NCI-H748 (cell line): Measurements from ENCODE around the gene CDK14.
"Not testable (repeated sequence)": the region's sequence is repeated elsewhere in the genome, so short reads cannot be mapped to it uniquely, and the experiment has no call there.

Experiments
- DNase-seq: peaks from one replicate; lab custom pipeline; 2025; ENCODE audit not compliant: unreplicated experiment; lab: John Stamatoyannopoulos, UW

The CDK14 gene

GRCh38 chr7:90777041-90777440 is 180.9 kb downstream of the CDK14 start:
- DNase-seq: no peak

DNA sequence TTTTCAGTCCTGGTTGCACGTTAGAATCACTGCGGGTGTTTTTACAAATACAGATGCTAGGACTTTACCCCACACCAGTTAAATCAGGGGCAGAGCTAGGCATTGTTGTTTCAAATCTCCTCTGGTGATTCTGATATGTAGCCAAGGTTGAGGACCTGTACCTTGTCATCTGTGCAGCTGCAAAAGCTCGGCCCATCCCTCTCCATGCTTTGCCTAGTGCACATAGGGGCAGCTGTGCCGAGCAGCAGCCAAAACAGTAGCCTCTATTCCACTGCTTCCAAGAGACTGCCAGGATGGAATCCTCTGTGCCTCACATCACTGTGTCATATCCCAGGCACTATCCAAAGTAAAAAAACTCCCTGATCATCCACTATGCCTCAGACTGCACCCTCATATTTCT is 181.3 kb downstream of the CDK14 start:
- DNase-seq: no peak

DNA sequence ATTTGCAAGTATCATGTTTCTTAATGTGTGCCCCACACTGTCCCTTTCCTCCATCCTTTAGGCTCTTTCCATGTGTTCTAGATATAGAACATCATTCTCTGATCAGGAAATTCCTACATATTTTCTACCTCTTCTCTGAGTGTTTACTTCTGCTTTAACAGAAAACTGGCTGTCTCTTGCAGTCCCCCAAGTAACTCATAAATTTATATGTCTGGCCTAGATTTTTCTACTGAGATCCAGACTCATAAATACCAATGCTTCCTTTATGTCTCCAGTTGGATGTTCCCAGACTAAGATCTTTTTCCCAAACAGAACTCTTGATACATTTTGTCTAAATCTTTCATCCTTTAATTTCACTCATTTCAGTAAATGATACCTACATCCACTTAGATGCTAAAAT is 181.8 kb downstream of the CDK14 start:
- no peak for DNase-seq

GRCh38 chr7:90788052-90788451 is 191.9 kb downstream of the CDK14 start:
- DNase-seq: no peak

DNA sequence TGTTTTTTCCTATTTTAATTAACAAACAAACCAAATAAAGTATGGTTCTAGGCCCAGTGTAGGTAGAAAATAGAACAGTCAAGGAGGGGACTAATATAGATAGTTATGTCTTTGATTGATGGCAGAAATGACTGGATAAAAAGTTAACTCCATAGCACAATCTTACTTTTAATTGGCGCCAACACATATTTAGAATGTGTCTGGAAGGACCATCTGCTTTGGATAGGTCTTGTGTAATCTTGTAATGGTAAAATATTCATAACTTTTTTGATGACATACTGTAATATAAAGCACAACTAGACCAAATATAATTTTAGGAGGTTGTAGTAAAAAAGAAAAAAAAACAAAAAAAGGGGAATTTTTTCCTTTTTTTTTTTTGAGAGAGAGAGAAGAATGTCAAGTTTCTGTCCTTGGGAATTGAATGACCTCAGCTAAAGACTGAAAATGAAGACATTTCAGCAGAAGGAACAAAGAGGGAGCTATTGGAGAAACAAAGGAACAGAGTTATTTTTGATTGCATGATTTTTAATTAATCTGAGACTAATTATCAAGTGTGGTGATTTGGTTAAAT is 193.7 kb downstream of the CDK14 start:
- no peak for DNase-seq

- no peak for DNase-seq
Measured at GRCh38 chr7:90791596-90791995, 195.5 kb downstream of the CDK14 start.

GRCh38 chr7:90792301-90792700 is 196.2 kb downstream of the CDK14 start:
- DNase-seq: no peak

- DNase-seq: peak; percentile 1
Measured at GRCh38 chr7:90794234-90794633, 198.1 kb downstream of the CDK14 start.

DNA sequence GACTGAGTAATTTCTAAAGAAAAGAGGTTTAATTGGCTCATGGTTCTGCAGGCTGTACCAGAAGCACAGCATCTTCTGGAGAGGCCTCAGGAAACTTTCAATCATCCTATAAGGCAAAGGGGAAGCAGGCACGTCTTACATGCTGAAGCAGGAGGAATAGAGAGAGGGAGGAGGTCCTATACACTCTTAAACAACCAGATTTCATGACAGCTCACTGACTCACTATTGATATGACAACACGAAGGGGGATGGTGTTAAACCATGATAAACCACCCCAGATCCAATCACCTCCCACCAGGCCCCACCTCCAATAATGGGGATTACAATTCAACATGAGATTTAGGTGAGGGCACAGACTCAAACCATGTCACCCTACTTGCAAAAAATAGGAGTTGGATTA is 201.5 kb downstream of the CDK14 start:
- no peak for DNase-seq

DNA sequence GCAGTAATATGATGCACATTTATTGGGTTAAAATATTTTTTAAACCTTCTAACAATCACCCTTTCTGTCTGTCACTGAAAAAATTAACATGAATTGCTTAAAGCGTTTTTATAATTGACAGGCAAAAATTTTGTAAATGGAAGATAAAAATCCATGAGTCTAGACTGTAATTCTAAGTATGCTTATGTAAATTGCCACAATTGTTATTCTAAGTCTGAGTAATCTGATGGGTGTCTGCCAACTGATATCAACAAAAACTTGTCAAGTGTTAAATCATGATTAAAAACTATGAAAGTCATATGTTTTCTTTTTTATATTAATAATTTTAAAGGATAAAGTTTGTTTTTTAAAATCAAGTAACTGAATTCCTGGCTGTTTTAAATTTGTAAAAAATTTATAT is 208.2 kb downstream of the CDK14 start:
- DNase-seq: no peak

DNA sequence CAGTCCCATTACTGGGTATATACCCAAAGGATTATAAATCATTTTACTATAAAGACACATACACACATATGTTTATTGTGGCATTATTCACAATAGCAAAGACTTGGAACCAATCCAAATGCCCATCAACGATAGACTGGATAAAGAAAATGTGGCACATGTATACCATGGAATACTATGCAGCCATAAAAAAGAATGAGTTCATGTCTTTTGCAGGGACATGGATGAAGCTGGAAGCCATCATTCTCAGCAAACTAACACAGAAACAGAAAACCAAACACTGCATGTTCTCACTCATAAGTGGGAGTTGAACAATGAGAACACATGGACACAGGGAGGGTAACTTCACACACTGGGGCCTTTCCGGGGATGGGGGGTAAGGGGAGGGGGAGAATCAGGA is 219.4 kb downstream of the CDK14 start:
- not testable (repeated sequence) for DNase-seq

DNA sequence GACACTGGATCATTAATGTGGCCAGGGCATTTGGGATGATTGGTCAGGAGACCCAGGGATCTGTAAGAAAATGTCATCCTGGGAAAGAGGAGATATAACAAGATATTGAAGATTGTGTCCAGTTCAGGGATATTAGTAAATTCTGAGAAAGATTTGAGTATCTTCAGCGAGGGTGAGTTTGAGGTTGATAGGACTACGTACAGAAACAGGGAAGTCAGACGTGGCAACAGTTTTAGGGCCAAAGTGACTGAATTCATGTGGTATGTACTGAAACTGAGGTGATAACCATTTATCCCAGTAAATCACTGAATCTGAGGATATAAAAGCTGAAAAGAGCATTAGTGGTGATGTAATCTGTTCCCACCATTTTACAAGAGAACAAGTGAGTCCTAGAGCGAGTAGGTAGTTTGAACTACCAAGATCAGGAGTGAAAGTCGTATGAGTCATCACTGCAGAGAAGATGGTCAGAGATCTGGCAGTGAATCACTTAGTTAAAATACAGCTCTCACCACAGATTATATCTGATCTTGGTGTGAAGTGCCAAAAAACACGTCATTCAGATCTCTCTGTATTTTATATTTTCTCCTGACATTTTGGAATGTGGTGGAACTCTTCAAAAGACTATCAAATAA is 220.5 kb downstream of the CDK14 start:
- no peak for DNase-seq

DNA sequence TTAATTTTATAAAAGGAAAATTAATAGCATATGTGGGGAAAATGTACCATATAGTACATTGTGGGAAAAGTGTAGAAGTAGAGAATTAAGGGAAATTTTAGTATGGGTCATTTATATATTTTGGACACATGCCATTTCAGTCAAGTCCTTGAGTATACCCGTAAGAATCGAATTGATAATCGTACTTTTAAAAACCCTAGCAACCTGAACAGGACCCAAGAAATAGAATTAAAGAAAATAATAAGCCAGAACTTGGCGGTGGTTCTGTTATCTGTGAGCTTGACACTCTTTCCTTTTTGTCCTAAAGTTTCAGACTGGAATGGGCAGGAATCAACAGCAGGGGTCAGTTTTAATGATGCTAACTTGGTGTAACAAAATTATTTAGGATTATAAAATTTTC is 221.0 kb downstream of the CDK14 start:
- no peak for DNase-seq

GRCh38 chr7:90817846-90818245 is 221.7 kb downstream of the CDK14 start:
- no peak for DNase-seq

GRCh38 chr7:90818341-90818740 is 222.2 kb downstream of the CDK14 start:
- DNase-seq: no peak

GRCh38 chr7:90821961-90822620 is 226.0 kb downstream of the CDK14 start:
- DNase-seq: no peak

DNA sequence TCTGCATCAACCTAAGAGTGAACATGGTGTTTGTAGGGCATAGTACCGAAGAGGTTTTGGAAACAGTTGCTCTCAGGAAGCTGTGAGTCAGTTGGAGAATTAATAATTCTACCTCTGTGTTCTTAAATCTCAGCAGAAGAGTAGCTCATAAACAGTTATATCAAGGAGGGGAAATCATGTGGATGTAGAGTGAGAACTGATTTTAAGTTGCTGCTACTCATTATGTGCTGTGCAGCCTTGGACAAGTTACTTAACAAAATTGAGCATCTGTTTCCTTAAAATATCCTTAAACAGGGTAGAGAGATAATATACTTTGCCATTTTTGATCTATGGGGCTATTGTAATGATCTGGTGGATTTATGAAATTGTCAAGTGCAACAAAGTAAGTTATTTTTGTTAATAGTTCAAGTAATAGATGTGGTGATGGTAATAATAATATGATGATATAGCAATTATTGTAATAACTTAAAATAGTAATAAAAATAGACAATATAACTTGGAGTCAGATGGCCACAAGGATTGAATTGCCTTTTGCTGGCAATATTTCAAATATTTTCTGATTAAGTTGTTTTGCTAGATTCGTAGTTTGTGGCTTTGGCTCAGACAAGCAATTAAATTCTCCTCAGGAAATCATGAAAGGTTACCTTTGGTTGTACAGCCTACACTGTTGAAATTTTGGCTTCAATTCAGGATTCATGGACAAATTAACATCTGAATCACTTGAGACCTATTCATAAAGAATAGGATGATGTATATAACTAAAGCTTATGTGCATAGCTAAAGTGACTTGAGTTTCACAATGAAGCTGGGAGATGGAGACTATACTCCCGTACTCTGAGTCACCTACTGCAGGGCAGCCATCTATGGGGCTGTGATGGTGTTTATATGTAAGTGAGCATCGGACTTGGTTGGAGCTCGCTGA is 228.5 kb downstream of the CDK14 start:
- no peak for DNase-seq

DNA sequence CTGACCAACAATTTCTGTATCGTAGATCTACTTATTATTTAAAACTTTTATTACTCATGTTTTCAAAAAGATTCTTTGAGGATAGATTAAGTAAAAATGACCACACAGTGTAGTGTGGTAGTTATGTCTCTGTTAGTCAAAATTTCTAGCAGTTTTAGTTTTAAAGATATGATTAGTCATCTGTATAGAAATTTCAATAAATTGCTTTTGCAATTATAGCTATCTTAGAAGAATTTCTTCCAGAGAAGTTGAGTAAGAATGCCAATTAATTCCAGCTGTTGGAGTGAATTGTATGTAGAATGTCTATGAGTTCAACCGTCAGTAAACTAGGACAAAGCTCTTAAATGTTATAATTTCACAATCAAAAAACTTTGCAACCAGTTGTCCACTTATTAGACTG is 229.7 kb downstream of the CDK14 start:
- no peak for DNase-seq

DNA sequence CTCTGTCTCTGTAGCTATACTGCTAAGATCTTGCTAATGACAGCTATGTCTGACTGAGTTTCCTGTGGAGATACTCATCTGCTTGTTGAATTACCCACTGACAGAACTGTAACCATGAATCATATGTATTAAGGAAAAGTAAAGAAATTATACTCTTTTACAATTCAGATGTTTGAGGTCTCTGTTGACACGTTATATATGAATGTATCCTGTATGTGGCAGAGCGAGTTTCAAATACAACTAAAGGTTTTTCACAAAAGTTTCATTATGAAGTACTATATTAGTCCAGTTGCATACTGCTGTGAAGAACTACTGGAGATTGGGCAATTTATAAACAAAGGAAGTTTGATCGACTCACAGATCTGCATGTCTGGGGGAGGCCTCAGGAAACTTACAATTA is 232.5 kb downstream of the CDK14 start:
- no peak for DNase-seq

DNA sequence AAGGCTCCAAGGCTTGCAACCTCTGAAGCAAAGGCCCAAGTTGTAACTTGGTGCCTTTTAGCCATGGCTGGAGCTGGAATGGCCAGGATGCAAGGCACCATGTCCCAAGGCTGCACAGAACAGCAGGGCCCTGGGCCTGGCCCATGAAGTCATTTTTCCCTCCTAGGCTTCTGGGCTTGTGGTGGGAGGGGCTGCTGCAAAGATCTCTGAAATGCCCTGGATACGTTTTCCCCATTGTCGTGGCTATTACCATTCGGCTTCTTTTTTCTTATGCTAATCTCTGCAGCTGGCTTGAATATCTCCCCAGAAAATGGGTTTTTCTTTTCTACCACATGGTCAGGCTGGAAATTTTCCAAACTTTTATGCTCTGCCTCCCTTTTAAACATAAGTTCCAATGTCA is 234.2 kb downstream of the CDK14 start:
- no peak for DNase-seq

DNA sequence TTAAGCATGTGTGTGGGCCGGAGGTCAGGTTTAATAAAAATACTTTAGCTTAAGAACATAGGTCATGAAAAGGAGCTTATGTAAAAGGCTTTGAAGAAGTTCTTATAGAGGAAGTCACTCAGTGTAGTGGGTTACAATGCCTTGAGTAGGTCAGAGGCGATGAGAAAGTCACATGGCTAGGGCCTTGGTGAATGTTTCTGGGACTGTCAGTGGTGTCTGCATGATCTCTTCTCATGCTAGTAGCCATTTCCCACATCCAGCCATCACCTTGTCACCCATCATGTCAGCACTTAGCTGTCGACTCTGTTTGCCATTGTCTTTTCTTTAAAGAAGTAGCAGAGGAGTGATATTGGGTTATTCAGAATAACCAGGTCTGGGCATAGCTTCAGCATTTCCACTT is 236.6 kb downstream of the CDK14 start:
- no peak for DNase-seq

- DNase-seq: no peak
Measured at GRCh38 chr7:90833443-90833842, 237.3 kb downstream of the CDK14 start.
